ENCODE data around the gene ZIC5. TPM values are rescaled to one million over a fixed set of nuclear protein-coding genes. Genes with fewer than 3 reads are reported as not detected.
"Not testable (repeated sequence)": the region's sequence is repeated elsewhere in the genome, so short reads cannot be mapped to it uniquely, and the experiment has no call there.

The ZIC5 gene
- total RNA-seq, 1 experiment from 2014 or later: 5.2 TPM

GRCh38 chr13:99947666-99948065 is 23.9 kb downstream of the ZIC5 start:
- Histone ChIP-seq H3K9me3 (ENCODE audit: control insufficient read depth, insufficient read depth, low read depth, low read length) (no peaks in the 10 kb centered on the region), H3K36me3 (ENCODE audit: control insufficient read depth, insufficient read depth, low read length) (no peaks in the 10 kb centered on the region), H3K4me1 (ENCODE audit: control insufficient read depth, insufficient read depth, low read length) (no peaks in the 10 kb centered on the region), H3K4me3 (ENCODE audit: low read depth in 2 of 2, low read length in 2 of 2) (no peak overlapping the region), H3K27me3 (ENCODE audit: control insufficient read depth, insufficient read depth, low read length) (no peaks in the 10 kb centered on the region), H3K27ac (ENCODE audit: low read length) (no peak overlapping the region)
- ChIA-PET POLR2A (no interaction called here), CTCF (no interaction called here)
- in situ Hi-C loops (cut with HindIII; ENCODE audit: low pct_unique_long_range_greater_than_20kb, low sequenced_read_pairs) (no loop called here), intact Hi-C loops (cut with micrococcal nuclease; ENCODE audit: unreplicated experiment) (no loop called here)
- ATAC-seq (no peak), DNase-seq (ENCODE audit: low read depth, low spot score) (no peak)
- BruUV-seq (replicated peaks): no TSS peak
- TF ChIP-seq POLR2AphosphoS5 (IDR thresholded peaks at IDR 0.05; ENCODE audit: low read depth, low read length) (no peak), TCF7L2 (IDR thresholded peaks at IDR 0.05; ENCODE audit: low read depth, low read length) (no peak)

- H3K27ac ChIP-seq (ENCODE audit: low read length); ATAC-seq; H3K9me3 ChIP-seq (ENCODE audit: control insufficient read depth, insufficient read depth, low read depth, low read length); BruUV-seq (replicated peaks); POLR2A ChIA-PET; H3K27me3 ChIP-seq (ENCODE audit: control insufficient read depth, insufficient read depth, low read length); H3K4me3 ChIP-seq (ENCODE audit: low read depth in 2 of 2, low read length in 2 of 2); in situ Hi-C loops (cut with HindIII; ENCODE audit: low pct_unique_long_range_greater_than_20kb, low sequenced_read_pairs); H3K36me3 ChIP-seq (ENCODE audit: control insufficient read depth, insufficient read depth, low read length); H3K4me1 ChIP-seq (ENCODE audit: control insufficient read depth, insufficient read depth, low read length); CTCF ChIA-PET; intact Hi-C loops (cut with micrococcal nuclease; ENCODE audit: unreplicated experiment); DNase-seq (ENCODE audit: low read depth, low spot score): not testable (repeated sequence)
These were observed 26.1 kb downstream of the ZIC5 start for GRCh38 chr13:99945515-99945914.

- ATAC-seq (no peak), DNase-seq (ENCODE audit: low read depth, low spot score) (no peak)
- Histone ChIP-seq H3K27me3 (ENCODE audit: control insufficient read depth, insufficient read depth, low read length) (no peaks in the 10 kb centered on the region), H3K9me3 (ENCODE audit: control insufficient read depth, insufficient read depth, low read depth, low read length) (no peaks in the 10 kb centered on the region), H3K36me3 (ENCODE audit: control insufficient read depth, insufficient read depth, low read length) (no peaks in the 10 kb centered on the region), H3K4me3 (ENCODE audit: low read depth in 2 of 2, low read length in 2 of 2) (no peak overlapping the region), H3K4me1 (ENCODE audit: control insufficient read depth, insufficient read depth, low read length) (no peaks in the 10 kb centered on the region), H3K27ac (ENCODE audit: low read length) (no peak overlapping the region)
- intact Hi-C loops (cut with micrococcal nuclease; ENCODE audit: unreplicated experiment) (no loop called here), in situ Hi-C loops (cut with HindIII; ENCODE audit: low pct_unique_long_range_greater_than_20kb, low sequenced_read_pairs) (no loop called here)
- TF ChIP-seq REST (IDR thresholded peaks at IDR 0.05; ENCODE audit: insufficient read depth in 1 of 2, low read depth in 2 of 2, low read length in 1 of 2) (no peak), TCF7L2 (IDR thresholded peaks at IDR 0.05; ENCODE audit: low read depth, low read length) (no peak), POLR2AphosphoS5 (IDR thresholded peaks at IDR 0.05; ENCODE audit: low read depth, low read length) (no peak), SIN3A (IDR thresholded peaks at IDR 0.05; ENCODE audit: borderline replicate concordance, insufficient read depth, low read depth, low read length) (no peak)
- CTCF ChIA-PET: no interaction called here
- no TSS peak for BruUV-seq (replicated peaks)
- POLR2A ChIA-PET: no interaction called here
These were observed 27.0 kb downstream of the ZIC5 start for GRCh38 chr13:99944606-99945005.

GRCh38 chr13:99944102-99944501 is 27.5 kb downstream of the ZIC5 start:
- Histone ChIP-seq H3K4me1 (ENCODE audit: control insufficient read depth, insufficient read depth, low read length) (no peaks in the 10 kb centered on the region), H3K27me3 (ENCODE audit: control insufficient read depth, insufficient read depth, low read length) (no peaks in the 10 kb centered on the region), H3K4me3 (ENCODE audit: low read depth in 2 of 2, low read length in 2 of 2) (no peak overlapping the region), H3K27ac (ENCODE audit: low read length) (no peak overlapping the region), H3K36me3 (ENCODE audit: control insufficient read depth, insufficient read depth, low read length) (no peaks in the 10 kb centered on the region), H3K9me3 (ENCODE audit: control insufficient read depth, insufficient read depth, low read depth, low read length) (no peaks in the 10 kb centered on the region)
- ChIA-PET CTCF (no interaction called here), POLR2A (no interaction called here)
- intact Hi-C loops (cut with micrococcal nuclease; ENCODE audit: unreplicated experiment): no loop called here
- DNase-seq (ENCODE audit: low read depth, low spot score) (no peak), ATAC-seq (no peak)
- TF ChIP-seq POLR2AphosphoS5 (IDR thresholded peaks at IDR 0.05; ENCODE audit: low read depth, low read length) (no peak), TCF7L2 (IDR thresholded peaks at IDR 0.05; ENCODE audit: low read depth, low read length) (no peak), CTCF (IDR thresholded peaks at IDR 0.05) (no peak), REST (IDR thresholded peaks at IDR 0.05; ENCODE audit: insufficient read depth in 1 of 2, low read depth in 2 of 2, low read length in 1 of 2) (no peak), SIN3A (IDR thresholded peaks at IDR 0.05; ENCODE audit: borderline replicate concordance, insufficient read depth, low read depth, low read length) (no peak)
- BruUV-seq (replicated peaks): no TSS peak
- in situ Hi-C loops (cut with HindIII; ENCODE audit: low pct_unique_long_range_greater_than_20kb, low sequenced_read_pairs): no loop called here
